GM18870 (cell line): ENCODE measurements around the gene CD164.
"Not testable (repeated sequence)": the region's sequence is repeated elsewhere in the genome, so short reads cannot be mapped to it uniquely, and the experiment has no call there.

ENCODE experiments used
- ATAC-seq: cut with Tn5 transposase; IDR thresholded peaks from one replicate; pipeline ENCODE4 v1.9.1; 2021; ENCODE audit warnings: moderate library complexity; ENCODE audit not compliant: unreplicated experiment

CD164 gene

GRCh38 chr6:109377717-109378116 lies 4.5 kb downstream of the CD164 start:
- ATAC-seq = no peak

- ATAC-seq = no peak
Observed at GRCh38 chr6:109374326-109374892, 7.9 kb downstream of the CD164 start.

DNA sequence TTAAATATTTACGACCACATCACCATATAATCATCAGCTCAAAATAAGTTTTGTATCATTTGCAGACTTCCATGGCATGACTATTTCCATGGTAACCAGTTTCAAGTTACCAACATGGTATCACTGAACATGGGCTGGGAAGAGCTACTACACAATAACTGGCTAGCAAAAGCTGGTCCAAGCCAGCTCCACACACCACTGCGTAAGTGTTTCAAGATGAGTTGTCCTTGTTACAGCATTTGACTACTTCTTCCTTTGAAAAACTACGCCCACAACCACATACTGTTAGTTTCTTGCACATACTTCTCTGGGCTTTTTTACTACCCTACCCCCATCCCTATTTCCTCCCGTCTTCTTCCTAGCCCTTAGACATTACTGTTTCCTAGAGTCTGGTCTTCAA lies 8.5 kb downstream of the CD164 start:
- ATAC-seq = peak; percentile 93

DNA sequence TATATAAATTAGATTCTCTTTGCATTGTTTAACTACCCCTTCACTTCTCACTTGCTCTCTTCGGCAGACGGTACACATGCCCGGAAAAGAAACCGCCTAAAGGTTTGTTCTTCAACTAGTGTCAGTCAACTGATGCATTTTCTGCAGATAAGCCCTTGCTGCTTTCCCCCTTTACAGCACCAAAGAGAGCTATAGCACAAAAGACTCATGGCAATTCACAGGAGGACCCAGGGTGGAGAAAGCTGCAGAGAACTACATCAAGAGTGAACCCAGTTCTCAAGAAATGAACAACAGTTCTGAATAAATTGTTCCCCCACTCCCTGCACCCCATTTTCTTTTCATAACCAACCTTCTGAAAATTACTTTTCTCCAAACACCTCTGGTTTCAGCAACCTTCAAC lies 8.9 kb downstream of the CD164 start:
- no peak for ATAC-seq

- no peak for ATAC-seq
Observed at GRCh38 chr6:109372130-109372529, 10.1 kb downstream of the CD164 start.

DNA sequence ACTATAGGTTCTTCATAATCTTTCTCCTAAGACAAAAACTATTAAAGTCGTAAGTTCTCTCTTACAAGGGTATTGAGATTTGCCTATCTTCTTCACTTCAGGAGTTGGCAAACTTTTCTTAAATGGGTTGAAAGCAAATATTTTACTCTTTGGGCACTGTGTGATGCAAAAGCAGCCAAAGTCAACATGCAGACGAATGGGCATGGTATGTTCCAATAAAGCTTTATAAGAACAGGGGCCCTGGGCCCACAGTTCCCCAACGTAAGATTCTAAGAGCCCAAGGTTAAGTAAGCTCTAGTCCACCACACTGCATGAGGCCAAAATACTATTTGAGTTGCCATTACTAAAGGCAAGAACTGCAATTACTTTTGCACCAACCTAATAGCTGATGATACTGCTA lies 11.5 kb downstream of the CD164 start:
- ATAC-seq = no peak

- no peak for ATAC-seq
Observed at GRCh38 chr6:109370336-109370735, 11.9 kb downstream of the CD164 start.

DNA sequence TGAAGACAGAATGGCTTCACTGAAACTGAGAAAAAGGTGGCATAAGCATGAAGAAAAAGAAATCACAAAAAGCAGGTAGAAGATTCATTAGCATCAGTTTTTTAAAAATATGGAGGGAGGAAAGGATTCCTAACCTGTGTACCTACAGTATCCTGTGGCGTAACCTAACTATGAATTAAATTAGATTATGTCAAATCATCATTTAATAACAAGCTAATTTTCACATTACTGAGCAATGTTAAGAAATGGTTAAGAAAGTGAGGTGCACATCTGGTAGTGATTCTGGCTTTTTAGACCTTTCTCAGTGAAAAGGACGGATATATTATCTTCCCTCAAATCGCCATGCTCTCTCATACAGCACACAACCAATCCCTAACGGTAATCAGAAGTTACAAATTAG lies 12.5 kb downstream of the CD164 start:
- no peak for ATAC-seq

GRCh38 chr6:109364382-109365078 lies 17.7 kb downstream of the CD164 start:
- not testable (repeated sequence) for ATAC-seq

- ATAC-seq = no peak
Observed at GRCh38 chr6:109363753-109364152, 18.5 kb downstream of the CD164 start.

GRCh38 chr6:109362102-109362884 lies 20.0 kb downstream of the CD164 start:
- no peak for ATAC-seq

DNA sequence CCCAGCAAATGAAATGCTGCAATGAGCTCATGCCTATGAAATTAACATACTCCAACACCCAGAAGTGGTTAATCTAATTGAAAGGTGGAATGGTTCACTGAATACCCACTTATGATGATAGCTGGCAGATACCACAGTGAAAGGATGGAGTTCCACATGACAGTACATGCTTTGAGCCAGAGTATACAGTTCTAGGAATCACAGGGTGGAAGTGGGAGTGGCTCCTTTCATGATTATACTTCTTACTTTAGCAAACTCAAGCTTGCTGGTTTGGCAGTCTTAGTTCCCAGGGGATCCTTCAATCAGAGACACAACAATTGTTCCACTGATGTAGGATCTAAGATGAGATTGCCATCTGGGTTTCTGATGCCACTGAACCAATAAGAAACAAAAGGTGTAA lies 21.5 kb downstream of the CD164 start:
- ATAC-seq = no peak

DNA sequence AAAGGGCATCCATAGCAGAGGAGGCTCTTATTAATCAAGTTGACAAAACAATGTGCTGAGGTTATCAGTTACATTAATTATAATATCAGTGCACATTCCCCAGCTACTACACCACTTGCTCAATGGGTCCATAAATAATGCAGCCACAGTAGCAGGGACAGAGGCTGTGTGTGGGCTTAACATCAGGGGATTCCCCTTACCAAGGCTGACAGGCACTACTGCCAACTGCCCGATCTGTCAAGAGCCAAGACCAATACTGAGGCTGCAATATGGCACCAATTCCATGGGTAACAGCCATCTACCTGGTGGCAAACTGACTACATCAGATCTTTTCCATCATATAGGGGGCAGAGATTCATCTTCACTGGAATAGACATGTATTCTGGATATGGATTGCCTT lies 22.0 kb downstream of the CD164 start:
- no peak for ATAC-seq

DNA sequence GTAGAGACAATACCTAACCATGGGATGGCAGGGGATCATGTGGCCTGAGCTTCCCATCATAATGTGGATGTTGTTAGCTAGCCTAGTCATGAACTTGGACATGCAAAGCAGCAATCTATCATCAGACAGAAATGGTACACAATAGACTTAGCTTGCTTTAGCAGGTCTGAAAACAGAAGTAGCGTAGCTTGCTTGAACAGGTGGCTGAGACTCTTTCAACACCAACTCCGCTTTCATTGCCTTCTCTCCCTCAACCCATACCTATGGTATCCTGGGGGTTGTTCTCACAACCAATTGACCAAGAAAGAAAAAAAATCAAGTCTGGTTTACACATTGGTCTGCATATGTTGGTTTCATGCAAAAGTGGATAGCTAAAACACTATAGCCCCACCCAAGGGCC lies 23.0 kb downstream of the CD164 start:
- no peak for ATAC-seq

DNA sequence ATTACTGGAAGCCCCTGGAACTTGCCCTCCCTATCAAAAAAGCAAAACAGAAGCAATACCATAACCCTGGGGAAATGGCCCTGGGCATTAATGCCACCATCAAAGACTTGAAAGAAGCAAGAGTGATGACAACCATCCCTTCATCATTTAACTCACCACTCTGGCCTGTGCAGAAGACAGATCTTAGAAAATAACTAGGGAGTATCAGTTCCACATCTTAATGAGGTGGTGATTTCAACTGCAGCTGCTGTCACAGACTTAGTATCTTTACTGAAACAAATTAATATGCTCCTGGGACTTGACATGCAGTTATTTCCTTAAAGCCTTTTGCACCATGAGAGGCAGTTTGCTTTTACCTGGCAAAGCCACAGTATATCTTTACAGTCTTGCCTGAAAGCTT lies 24.1 kb downstream of the CD164 start:
- ATAC-seq = no peak

DNA sequence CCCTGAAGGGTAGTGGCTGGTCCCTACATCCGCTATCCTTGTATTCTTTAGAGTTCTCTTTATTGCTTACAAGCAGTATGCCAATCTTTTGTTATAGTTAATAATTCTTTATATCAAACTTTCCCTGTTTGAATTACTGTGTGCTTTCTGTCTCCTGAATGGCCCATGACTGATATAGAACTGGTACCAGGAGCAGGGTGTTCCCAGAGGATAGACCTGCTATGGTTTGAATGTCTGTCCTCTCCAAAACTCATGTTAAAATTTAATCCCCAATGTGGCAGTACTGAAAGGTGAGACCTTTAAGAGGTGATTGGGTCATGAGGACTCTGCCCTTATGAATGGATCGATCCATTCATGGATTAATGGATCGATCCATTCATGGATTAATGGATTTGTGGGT lies 26.0 kb downstream of the CD164 start:
- ATAC-seq = no peak

- no peak for ATAC-seq
Observed at GRCh38 chr6:109351231-109352130, 30.8 kb downstream of the CD164 start.

DNA sequence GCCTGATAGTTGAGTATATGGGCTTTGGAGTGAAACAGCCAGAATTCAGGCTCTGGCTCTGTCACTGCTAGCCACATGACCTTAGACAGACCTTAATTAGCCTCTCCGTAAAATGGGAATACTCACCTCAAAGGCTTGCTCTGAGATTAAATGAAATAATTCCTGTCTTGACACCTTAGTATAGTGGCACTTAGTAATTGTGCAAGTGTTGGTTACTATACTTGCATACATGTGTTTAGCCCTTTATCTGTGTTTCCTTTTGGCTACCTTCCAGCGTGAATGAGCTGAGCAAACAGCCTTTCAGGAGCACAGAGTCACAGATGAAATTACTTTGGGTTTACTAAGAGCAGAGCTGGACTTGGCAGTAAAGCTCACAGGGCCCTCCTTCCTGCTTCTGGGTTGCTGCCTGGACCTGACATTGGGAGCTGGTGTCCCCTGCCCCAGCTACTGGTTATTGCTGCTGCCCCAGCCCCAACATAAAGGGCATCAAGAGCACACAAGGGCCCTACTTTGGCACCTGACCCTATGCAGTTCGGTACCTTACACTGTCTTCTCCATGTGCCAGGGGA lies 32.8 kb downstream of the CD164 start:
- ATAC-seq = no peak

GRCh38 chr6:109348226-109348625 lies 34.0 kb downstream of the CD164 start:
- no peak for ATAC-seq

GRCh38 chr6:109347779-109348178 lies 34.5 kb downstream of the CD164 start:
- ATAC-seq = no peak

DNA sequence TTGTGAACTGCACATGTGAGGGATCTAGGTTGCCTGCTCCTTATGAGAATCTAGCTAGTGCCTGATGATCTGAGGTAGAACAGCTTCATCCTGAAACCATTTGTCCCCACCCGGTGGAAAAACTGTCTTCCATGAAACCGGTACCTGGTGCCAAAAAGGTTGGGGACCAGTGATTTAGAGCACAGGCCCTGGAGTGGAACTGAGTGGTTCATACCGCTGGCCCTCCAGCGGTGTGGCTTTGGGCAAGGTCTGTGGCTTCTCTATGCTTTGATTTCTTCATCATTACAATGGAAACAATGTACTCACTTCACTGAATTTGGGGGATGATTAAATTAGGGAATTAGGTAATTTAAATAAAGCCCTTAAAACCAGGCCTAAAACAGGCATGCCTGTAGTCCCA lies 36.3 kb downstream of the CD164 start:
- no peak for ATAC-seq
